ENCODE results near the gene KCNJ11.

DNA sequence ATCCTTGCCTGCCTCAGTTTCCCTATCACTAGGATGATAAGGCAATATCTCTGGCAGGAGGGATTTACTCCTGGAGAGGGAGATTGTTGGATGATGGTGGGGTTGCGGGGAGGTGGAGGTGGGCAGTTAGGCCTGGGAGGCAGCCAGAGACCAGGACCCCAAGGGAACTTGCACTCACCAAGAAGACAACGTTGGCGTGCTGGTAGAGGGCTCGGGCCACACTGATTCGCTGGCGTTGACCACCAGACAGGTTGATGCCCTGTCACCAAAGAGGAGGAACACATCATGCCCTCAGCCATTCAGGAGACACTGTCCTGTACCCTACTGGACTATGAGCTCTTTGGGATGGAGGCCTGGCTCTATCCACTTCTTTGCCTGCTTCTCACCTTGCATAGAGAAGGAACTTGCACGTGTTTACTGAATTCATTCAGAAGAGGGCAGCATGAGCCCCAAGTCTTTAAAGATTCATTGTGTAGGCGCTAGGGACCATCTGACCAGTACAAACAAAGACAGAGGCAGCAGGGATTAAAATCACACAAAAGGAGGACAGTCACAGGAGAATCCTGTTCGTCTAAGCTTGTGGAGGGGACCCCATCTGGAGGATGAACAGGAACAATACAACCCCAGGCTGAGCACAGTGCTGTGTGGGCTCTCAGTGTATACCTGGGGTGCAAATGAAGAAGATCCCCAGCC lies 24.2 kb upstream of the KCNJ11 start:
- TF ChIP-seq POLR2AphosphoS5 (IDR thresholded peaks at IDR 0.05), result no peak
- TF ChIP-seq, protein P1, sequence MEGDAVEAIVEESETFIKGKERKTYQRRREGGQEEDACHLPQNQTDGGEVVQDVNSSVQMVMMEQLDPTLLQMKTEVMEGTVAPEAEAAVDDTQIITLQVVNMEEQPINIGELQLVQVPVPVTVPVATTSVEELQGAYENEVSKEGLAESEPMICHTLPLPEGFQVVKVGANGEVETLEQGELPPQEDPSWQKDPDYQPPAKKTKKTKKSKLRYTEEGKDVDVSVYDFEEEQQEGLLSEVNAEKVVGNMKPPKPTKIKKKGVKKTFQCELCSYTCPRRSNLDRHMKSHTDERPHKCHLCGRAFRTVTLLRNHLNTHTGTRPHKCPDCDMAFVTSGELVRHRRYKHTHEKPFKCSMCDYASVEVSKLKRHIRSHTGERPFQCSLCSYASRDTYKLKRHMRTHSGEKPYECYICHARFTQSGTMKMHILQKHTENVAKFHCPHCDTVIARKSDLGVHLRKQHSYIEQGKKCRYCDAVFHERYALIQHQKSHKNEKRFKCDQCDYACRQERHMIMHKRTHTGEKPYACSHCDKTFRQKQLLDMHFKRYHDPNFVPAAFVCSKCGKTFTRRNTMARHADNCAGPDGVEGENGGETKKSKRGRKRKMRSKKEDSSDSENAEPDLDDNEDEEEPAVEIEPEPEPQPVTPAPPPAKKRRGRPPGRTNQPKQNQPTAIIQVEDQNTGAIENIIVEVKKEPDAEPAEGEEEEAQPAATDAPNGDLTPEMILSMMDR (IDR thresholded peaks at IDR 0.05), result no peak
- no peak for TF ChIP-seq POLR2A (IDR thresholded peaks at IDR 0.05; ENCODE audit: low read depth)
- TF ChIP-seq EP300 (IDR thresholded peaks at IDR 0.05), result no peak
